ENCODE results near the gene RABGEF1. TPM values are rescaled to one million over a fixed set of nuclear protein-coding genes. Genes with fewer than 3 reads are reported as not detected.

RABGEF1 gene
- total and polyA plus RNA-seq, 5 donors, result 7.7 to 19.0 (median 16.5) TPM

GRCh38 chr7:66859794-66860645 is 119.5 kb downstream of the RABGEF1 start:
- intact Hi-C loops (cut with DNase I), result no loop called here
- DNase-seq (peak in 1 of 3 donors; percentile 49), ATAC-seq (peak; percentile 83 to 89)
- no peaks in the 10 kb centered on the region for H3K4me1 ChIP-seq (ENCODE audit: control insufficient read depth, insufficient read depth, low read length)
- 69% methylated on average over 10 of the region's 10 CpGs for WGBS
- H3K4me3 ChIP-seq (ENCODE audit: low read length), result no peak overlapping the region
- no peaks in the 10 kb centered on the region for H3K9me3 ChIP-seq (ENCODE audit: control insufficient read depth, low read length)
- no peaks in the 10 kb centered on the region for H3K27me3 ChIP-seq (ENCODE audit: control insufficient read depth, insufficient read depth)
- peak overlapping the region; percentile 93 for H3K27ac ChIP-seq (ENCODE audit: low read length)

DNA sequence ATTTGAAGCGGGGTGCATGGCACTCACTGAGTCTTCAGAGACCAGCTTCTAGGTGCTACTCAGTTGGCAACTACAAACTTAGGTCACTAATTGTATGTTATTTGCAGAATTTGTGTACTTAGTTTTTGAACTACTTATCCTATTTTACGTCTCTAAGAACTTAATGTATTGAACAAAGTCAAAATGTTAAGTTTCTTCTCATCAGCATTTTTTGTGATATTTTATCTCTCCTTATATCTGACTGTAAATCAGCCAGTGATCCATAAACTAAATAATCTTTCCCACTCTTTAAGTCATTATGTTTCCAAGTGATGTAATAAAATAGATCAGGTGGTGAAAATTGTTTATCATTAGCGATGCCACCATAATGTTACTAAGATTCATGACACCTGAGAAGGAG is 120.2 kb downstream of the RABGEF1 start:
- Histone ChIP-seq H3K27me3 (ENCODE audit: control insufficient read depth, insufficient read depth) (no peaks in the 10 kb centered on the region), H3K4me3 (ENCODE audit: low read length) (no peak overlapping the region), H3K4me1 (ENCODE audit: control insufficient read depth, insufficient read depth, low read length) (no peaks in the 10 kb centered on the region), H3K27ac (ENCODE audit: low read length) (peak overlapping the region; percentile 93), H3K9me3 (ENCODE audit: control insufficient read depth, low read length) (no peaks in the 10 kb centered on the region)
- DNase-seq (no peak), ATAC-seq (no peak)
- intact Hi-C loops (cut with DNase I), result no loop called here
- WGBS, result 95% methylated on average over 3 of the region's 3 CpGs

Other genes starting within 250 kb of the RABGEF1 start
- gene KCTD7, start 111.9 kb upstream of the RABGEF1 start, total RNA-seq, result 10 to 100 TPM in 2 of 4 donors, 1 to 10 TPM in 2; 5.9 to 13.2 (median 10.2) TPM
- gene KCTD7, start 111.9 kb upstream of the RABGEF1 start, polyA plus RNA-seq, result 8.5 TPM
- 10 to 100 TPM; 56.2 to 67.3 (median 60.6) TPM for gene TMEM248, start 180.5 kb downstream of the RABGEF1 start, total RNA-seq
- 26.9 TPM for gene TMEM248, start 180.5 kb downstream of the RABGEF1 start, polyA plus RNA-seq

All from right cardiac atrium (tissue), 5 donors.